HCT116 (cell line): ENCODE data around the gene GRIN1.

Experiments
- EZH2 ChIP-seq: fragments of 200-600 bp; sonication (generic); IDR thresholded peaks from 2 replicates; pipeline ENCODE4 v1.6.1; 2017; ENCODE audit warnings: antibody characterized with exemption, mixed run types
- EZH2phosphoT487 ChIP-seq: fragments of 200-600 bp; IDR thresholded peaks from 2 replicates; pipeline ENCODE4 v1.6.1; 2018; ENCODE audit warnings: antibody characterized with exemption, borderline replicate concordance

DNA sequence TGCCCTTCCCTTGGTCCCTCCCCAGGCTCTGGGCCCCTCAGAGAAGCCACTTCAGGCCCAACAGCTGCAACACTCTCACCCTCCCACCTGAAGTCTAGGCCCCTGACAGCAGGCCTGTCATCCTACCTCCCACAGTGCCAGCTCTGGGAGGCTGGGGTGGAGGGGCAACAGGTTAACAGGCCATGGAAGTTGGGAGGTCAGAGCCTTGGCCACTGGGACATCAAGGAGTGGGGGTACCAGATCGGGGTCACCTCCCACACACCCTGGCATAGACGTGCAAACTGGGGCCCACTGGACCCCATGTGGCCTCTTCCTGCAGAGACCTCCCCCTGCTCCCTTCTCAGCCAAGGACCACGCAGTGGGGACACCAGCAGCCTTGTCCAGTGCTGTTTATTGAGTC, 52.3 kb downstream of the GRIN1 start:
- no peak for TF ChIP-seq EZH2phosphoT487
- no peak for TF ChIP-seq EZH2
